Myocyte (in vitro differentiated cells): ENCODE results near the gene RHD. TPM values are rescaled to one million over a fixed set of nuclear protein-coding genes. Genes with fewer than 3 reads are reported as not detected.
"Not testable (repeated sequence)": the region's sequence is repeated elsewhere in the genome, so short reads cannot be mapped to it uniquely, and the experiment has no call there.

ENCODE experiments used
- DNase-seq: peaks from one replicate; pipeline ENCODE4 v3.0.0-alpha.2; 2012; ENCODE audit warnings: low read depth
- total RNA-seq: library from RNA; depleted of rRNA; stranded (reverse); fragments of >200 nt; gene quantifications from 2 replicates; pipeline ENCODE4 v1.2.3, GENCODE V29; 2014

The RHD gene
- total RNA-seq, 1 donor from 2014 or later: not detected

GRCh38 chr1:25302330-25302729 is 30.0 kb downstream of the RHD start:
- not testable (repeated sequence) for DNase-seq

- not testable (repeated sequence) for DNase-seq
Observed at GRCh38 chr1:25304936-25305335, 32.6 kb downstream of the RHD start.

GRCh38 chr1:25308168-25308567 is 35.9 kb downstream of the RHD start:
- not testable (repeated sequence) for DNase-seq

- not testable (repeated sequence) for DNase-seq
Observed at GRCh38 chr1:25309085-25309484, 36.8 kb downstream of the RHD start.

GRCh38 chr1:25309486-25309885 is 37.2 kb downstream of the RHD start:
- DNase-seq: not testable (repeated sequence)

GRCh38 chr1:25312806-25313470 is 40.6 kb downstream of the RHD start:
- DNase-seq: not testable (repeated sequence)

- DNase-seq: not testable (repeated sequence)
Observed at GRCh38 chr1:25320314-25320938, 48.1 kb downstream of the RHD start.

GRCh38 chr1:25322127-25322526 is 49.8 kb downstream of the RHD start:
- DNase-seq: not testable (repeated sequence)

- not testable (repeated sequence) for DNase-seq
Observed at GRCh38 chr1:25324407-25324806, 52.1 kb downstream of the RHD start.

GRCh38 chr1:25327864-25328790 is 55.8 kb downstream of the RHD start:
- not testable (repeated sequence) for DNase-seq

- DNase-seq: not testable (repeated sequence)
Observed at GRCh38 chr1:25328791-25329185, 56.5 kb downstream of the RHD start.

GRCh38 chr1:25329336-25329735 is 57.0 kb downstream of the RHD start:
- DNase-seq: not testable (repeated sequence)

GRCh38 chr1:25329950-25330349 is 57.6 kb downstream of the RHD start:
- DNase-seq: not testable (repeated sequence)

- not testable (repeated sequence) for DNase-seq
Observed at GRCh38 chr1:25336922-25337354, 64.6 kb downstream of the RHD start.

GRCh38 chr1:25337483-25338187 is 65.3 kb downstream of the RHD start:
- DNase-seq: not testable (repeated sequence)

- DNase-seq: peak; percentile 88
Observed at GRCh38 chr1:25338188-25338981, 66.1 kb downstream of the RHD start, which contains the start of gene TMEM50A. TSS of gene TMEM50A (plus strand) at chr1:25338334. CDS start at chr1:25340487, 2,153 bp downstream.

- DNase-seq: no peak
Observed at GRCh38 chr1:25338986-25339385, 66.7 kb downstream of the RHD start.

GRCh38 chr1:25341746-25342145 is 69.4 kb downstream of the RHD start:
- DNase-seq: no peak

- peak; percentile 61 for DNase-seq
Observed at GRCh38 chr1:25342846-25343245, 70.5 kb downstream of the RHD start.

- DNase-seq: peak; percentile 96
Observed at GRCh38 chr1:25343872-25344271, 71.6 kb downstream of the RHD start.
